Activated naive CD4-positive, alpha-beta T cell treated with Interleukin-2 at 50 U/mL for 16 hours (primary cell): ENCODE measurements around the gene PFDN1.

ENCODE experiments used
- DNase-seq: peaks from one replicate; pipeline ENCODE4 v3.0.0-alpha.2; 2020

PFDN1 gene

DNA sequence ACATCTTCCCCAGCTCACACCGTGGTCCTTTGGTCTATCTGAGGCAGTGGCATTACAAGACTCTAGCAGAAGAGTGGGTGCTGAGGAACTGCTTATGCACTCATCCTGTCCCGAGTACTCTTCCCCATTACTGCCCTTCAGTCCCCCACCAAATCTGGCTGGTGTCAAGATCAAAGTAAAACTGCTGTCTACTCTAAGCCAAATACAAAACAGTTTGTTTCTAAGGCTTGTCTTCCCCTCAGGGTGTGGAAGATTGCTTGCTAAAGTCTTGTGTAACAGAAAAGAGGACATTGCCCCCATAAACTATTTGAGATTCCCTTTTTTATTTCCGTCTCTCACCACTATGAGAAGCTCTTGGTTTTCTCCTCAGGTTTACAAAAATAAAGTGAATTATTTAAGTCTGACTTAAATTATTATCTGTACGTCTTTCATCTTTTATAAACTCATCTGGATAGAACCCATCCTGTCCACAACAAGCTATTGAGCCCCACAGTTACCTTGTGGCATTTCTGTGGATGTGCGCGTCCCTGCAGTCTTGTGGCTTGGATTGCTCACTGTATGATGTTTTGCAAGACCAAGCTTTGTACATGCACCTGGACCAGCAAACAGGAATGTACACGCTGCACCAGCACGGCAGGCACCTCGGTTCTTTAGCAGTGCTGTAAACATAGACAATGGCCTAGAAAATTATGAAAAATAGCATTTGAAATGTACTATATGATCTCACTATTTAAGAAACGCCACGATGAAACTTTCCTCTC is 66.9 kb downstream of the PFDN1 start:
- no peak for DNase-seq

DNA sequence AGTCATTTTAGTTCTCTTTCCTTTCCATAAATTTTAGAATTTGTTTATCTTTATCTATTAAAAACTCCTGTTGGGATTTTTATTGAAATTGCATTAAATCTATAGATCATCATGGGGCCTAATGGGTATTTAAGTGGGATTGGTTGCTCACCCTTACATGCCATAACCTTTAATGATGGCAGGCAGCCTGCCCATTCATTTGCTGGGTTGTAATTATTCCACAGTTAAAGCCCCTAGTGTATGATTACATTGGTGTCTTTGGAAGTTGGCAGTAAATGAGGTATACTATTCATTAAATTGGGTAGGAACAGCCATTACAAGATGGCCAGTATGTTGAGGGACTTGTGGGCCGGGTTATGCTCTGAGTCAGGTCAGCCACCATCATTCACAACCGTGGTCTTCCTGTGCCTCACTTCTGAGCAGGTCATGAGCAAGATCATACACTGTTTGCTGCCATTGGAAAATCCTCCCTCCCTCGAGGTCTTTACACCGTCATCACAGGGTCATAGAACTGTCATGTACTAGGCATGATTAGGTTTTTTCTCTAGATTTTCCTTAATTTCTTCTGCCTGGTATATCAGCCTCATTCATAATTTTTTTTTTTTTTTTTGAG is 68.4 kb downstream of the PFDN1 start:
- DNase-seq = no peak

- DNase-seq = no peak
These were observed 70.2 kb downstream of the PFDN1 start for GRCh38 chr5:140232731-140233130.

- no peak for DNase-seq
These were observed 72.5 kb downstream of the PFDN1 start for GRCh38 chr5:140230373-140230772.

- DNase-seq = no peak
These were observed 74.5 kb downstream of the PFDN1 start for GRCh38 chr5:140228364-140228837.

DNA sequence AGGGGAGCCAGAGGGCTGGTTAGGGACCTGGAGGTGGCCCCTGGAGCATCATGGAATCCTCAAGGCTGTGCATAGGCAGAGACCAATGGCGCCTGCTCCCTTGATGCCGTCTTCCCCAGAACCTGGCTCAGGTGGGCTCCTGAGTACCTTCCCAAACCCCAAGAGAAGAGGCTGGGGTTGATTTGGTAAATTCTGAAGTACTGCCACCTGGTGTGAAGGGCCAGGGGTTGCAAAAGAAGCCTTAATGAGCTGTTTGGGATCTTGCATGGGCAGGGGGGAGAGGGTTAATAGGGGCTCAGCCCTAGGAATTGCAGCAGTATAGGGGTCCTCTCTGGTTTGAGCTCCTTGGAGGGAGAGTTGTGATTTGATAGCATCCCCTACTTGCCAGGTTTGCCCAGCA is 75.9 kb downstream of the PFDN1 start:
- DNase-seq = no peak

DNA sequence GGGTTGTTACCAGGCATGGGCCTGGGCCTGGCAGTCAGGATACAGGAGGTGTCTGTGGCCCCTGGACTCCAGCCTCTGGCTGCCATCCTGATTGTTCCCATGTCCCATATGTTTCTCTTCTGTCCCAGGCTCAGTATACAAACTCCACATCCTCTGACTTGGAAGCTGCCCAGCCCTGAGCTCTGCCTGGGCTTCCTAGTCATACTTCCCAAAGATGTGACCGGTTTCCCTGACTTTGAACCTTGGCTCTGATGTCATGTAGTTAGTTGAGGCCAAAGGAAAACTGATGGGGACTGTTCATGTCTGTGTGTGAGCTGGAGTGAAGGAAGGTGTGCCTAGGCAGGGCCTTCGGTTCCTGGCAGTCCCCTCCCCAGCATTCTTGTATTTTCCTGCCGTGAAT is 77.5 kb downstream of the PFDN1 start:
- no peak for DNase-seq

DNA sequence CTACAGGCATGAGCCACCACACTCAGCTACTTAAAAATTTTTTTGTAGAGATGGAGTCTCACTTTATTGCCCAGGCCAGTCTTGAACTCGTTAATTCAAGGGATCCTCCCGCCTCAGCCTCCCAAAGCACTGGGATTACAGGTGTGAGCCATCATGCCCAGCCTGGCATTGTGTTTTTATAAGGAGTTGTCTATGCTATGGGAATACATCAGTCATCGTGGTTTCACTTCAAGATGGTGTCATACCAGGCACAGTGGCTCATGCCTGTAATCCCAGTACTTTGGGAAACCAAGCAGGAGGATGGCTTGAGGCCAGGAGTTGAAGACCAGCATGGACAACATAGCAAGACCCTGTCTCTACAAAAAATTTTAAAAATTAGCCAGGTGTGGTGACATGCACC is 78.2 kb downstream of the PFDN1 start:
- no peak for DNase-seq

DNA sequence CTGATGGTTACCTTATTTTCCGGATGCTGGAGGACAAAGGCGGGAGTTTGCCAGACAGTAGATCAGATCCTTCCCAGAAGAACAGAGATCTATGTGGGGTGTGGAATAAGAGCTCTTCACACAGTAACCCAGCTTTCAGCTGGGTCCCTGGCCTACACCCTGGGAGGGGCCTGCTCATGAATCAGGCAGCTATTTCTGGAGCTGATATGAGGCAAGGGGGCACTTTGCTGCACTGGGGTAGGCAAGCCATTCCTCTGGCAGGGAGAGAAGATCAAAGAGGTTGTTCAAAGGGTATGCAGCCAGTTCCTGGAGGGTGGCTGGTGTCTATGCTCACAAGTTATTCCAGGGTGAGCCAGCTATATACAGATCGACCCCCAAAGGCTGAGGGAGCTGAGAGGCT is 79.3 kb downstream of the PFDN1 start:
- no peak for DNase-seq

DNA sequence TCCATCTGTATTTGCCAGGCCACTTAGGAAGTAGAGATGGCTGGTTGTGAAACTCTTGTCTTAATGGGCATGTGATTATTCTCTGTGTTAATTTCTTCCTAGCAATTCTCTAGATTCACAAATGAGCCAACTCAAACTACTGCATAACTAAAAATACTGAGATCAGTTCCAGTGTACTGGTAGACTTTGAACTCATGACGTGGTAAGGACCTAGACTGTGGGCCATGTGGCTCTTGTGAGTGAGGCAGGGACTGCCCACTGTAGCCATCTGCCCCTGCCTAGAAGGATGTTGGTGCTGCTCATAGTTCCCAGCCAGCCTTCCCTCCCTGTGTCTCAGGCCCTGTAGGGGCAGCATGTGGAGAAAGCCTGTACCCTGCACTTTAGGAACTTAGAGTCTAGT is 80.5 kb downstream of the PFDN1 start:
- DNase-seq = no peak

- DNase-seq = no peak
These were observed 81.1 kb downstream of the PFDN1 start for GRCh38 chr5:140221697-140222223.

DNA sequence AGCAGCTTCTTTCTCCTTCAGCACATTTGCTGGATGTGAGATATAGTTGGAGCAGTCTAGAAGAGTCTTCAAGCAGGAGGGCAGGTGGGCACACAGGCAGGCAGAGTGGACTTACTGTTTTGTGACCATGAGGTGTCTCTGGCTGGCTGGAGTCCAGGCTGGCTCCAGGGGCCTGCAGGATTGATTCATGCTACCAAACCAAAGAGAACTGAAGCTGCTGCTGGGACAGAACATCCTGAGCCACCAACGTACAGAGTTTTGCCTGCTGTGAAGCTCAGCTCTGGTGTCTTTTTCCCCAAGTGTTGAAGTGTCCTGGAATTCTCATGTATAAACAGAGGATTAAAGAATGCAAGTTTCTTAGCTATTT is 82.2 kb downstream of the PFDN1 start:
- no peak for DNase-seq

GRCh38 chr5:140220032-140220697 is 82.7 kb downstream of the PFDN1 start:
- no peak for DNase-seq

DNA sequence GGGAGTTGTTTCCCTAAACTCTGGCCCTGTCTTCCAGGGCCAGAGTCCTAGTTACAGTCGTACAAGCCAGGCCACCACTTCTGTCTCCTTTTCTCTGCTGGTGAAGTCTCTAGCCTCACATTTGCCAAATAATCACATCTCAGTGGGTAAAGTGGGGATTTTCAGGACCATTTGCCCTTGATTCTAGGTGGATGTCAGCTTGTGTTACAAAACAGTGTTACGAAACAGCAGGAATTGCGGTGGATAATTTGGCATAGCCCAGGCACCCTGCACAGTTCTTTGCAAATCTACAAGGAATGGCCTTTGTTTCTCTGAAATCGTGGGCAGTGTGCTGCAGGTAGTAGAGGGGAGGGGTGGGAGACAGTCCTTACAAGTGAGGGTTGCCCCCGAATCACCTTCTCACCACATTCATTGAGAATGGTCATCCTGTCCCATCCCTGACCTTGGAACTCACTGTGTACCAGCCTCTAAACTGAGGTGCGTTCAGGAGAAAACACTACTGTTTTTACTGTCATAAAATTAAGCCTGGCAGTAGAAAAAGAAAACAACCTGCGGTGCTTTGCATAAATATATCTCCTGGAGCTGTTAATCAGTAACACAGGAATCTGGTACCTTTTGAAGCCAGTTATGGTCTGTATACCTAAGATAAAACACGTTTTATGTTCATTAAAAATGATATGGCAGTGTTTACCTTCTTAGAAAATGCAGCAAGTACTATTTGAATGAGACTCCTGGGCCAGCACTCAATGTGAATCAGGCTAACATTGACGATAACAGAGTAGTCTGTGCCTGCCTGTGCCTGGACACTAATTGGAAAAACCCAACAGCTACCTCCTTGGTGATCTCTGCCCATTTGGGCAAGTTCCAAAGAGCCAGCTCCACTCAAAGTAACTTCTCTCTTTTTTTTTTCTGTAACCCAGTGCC is 83.6 kb downstream of the PFDN1 start:
- DNase-seq = no peak

DNA sequence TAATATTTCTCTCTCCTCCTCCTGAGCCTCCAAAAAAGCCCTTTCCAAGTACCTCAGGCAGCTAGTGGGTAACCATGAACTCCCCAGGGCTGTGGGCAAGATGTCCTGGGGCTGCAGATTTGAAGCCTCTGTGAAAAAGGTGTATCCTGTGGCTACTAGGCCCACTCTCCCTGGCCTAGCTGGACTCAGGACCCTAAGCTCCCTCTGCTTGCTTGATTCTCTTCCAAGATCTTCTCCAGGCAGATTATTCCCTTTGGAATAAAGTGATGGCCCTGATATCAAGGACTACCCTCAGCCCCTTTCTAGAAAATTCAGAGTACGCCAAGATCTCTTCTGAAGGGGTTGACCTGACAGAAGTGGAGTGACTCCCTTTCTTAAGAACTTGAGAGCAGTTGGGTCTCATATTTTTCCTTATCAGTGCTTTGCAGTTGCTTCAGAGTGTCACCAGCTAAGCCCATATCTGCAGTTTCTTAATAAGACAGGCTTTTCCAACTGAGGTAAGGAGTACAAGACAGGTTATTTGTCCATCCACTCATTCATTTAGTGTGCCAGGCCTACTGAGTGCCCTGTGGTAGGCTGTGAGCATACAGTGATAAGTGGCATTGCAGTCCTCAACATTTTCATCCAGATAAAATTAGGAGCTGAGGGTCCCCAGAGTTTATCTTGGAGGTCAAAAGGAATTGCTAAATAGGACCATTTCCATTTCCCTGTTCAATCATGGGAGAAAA is 85.4 kb downstream of the PFDN1 start:
- no peak for DNase-seq

- DNase-seq = no peak
These were observed 86.3 kb downstream of the PFDN1 start for GRCh38 chr5:140216478-140217074.

GRCh38 chr5:140215276-140215675 is 87.6 kb downstream of the PFDN1 start:
- no peak for DNase-seq

- no peak for DNase-seq
These were observed 88.1 kb downstream of the PFDN1 start for GRCh38 chr5:140214831-140215230.

DNA sequence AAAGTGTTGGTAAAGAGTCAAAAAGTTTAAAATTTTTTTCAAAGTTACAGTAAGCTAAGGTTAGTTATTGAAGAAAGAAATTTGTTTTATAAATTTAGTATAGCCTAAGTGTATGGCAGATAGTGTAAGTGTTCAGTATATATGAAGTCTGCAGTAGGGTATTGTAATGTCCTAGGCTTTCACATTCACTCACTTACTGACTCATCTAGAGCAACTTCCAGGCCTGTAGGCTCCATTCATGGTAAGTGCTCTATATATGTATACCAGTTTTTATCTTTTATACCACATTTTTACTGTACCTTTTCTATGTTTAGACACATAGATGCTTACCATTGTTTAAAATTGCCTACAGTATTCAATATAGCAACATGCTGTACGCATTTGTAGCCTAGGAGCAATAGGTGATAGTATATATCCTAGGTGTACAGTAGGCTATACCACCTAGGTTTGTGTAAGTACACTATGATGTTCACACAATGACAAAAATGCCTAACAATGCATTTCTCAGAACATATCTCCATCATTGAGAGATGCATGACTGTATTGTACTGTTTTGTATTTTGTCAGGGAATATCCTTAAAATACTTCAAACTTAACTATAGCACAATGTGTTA is 89.4 kb downstream of the PFDN1 start:
- no peak for DNase-seq

DNA sequence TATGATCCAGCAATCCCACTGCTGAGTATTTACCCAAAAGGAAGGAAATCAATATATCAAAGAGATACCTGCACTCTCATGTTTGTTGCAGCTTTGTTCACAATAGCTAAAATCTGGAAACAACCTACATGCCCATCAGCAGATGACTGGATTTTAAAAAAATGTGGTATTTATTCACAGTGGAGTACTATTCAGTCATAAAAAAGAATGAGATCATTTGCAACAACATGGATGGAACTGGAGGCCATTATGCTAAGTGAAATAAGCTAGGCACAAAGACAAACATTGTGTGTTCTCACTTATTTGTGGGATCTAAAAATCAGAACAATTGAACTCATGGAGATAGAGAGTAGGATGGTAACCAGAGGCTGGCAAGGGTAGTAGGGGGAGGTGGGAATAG is 94.8 kb downstream of the PFDN1 start:
- DNase-seq = no peak

GRCh38 chr5:140207250-140207964 is 95.5 kb downstream of the PFDN1 start:
- no peak for DNase-seq
